Measurements from ENCODE around the gene PRM3.

The PRM3 gene

GRCh38 chr16:11242658-11243057, 30.8 kb downstream of the PRM3 start:
- DNase-seq: no peak

DNA sequence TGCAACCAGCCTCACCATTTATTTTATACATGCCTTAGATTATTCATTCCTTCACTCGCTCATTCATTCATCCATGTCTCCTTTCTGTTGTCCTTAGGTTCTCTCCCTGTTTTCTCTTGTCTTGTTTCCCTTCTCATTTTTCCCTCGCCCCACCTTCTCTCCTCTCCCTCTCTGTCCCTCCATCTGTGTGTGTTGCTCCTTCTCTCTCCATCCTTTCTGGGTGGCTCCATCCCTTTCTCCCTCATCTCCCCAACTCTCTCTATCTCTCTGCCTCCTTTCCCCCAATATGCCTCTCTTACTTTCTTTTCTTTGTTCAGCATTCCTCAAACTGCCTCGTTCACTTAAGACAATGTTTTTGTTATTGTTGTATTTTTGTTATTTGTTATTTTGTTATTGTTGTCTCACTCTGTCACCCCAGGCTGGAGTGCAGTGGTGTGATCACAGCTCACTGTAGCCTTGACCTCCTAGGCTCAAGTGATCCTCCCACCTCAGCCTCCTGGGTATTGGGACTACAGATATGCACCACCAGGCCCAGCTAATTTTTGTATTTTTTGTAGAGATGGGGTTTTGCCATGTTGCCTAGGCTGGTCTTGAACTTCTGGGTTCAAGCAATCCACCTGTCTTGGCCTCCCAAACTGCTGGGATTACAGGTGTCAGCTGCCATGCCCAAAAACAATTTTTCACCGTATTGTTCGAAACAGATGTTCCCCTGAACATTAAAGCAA, 31.8 kb downstream of the PRM3 start:
- DNase-seq: no peak

DNA sequence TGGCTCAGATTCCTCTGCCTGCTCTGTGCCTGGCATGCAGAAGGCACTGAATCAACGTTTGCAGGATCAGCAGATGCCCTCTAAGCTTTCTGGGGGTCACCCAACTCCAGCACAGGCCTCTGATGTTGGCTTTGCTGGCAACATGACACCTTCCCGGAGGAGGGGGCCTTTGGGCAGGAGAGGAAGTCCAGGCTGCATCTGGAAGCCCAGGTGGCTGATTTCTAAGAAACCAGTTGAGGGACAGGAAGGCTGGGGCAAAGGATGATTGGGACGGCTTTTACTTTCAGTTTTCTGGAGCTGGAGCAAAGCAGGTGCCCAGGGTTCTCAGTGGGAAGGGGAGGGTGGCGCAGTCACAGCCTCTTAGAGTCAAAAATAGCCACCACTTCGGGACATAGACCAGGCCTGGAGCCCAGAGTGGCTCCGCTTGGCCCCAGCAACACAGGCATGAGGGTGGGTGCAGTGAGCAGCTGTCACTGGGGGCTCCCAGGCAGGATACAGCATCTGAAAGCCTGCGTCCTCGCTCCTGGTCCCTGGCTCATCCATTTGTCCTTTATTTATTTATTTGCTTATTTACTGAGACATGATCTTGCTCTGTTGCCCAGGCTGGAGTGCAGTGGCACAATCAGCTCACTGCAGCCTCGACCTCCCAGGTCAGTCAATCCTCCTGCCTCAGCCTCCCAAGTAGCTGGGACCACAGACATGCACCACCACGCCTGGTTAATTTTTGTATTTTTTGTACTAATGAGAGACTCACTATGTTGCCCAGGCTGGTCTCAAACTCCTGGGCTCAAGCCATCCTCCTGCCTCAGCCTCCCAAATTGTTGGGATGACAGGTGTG, 32.6 kb downstream of the PRM3 start:
- DNase-seq: no peak

- DNase-seq: no peak
These were observed 33.5 kb downstream of the PRM3 start for GRCh38 chr16:11239644-11240632.

GRCh38 chr16:11238272-11239202, 34.9 kb downstream of the PRM3 start:
- no peak for DNase-seq

- no peak for DNase-seq
These were observed 36.8 kb downstream of the PRM3 start for GRCh38 chr16:11236461-11237254.

GRCh38 chr16:11235703-11235991, 37.8 kb downstream of the PRM3 start:
- DNase-seq: no peak

DNA sequence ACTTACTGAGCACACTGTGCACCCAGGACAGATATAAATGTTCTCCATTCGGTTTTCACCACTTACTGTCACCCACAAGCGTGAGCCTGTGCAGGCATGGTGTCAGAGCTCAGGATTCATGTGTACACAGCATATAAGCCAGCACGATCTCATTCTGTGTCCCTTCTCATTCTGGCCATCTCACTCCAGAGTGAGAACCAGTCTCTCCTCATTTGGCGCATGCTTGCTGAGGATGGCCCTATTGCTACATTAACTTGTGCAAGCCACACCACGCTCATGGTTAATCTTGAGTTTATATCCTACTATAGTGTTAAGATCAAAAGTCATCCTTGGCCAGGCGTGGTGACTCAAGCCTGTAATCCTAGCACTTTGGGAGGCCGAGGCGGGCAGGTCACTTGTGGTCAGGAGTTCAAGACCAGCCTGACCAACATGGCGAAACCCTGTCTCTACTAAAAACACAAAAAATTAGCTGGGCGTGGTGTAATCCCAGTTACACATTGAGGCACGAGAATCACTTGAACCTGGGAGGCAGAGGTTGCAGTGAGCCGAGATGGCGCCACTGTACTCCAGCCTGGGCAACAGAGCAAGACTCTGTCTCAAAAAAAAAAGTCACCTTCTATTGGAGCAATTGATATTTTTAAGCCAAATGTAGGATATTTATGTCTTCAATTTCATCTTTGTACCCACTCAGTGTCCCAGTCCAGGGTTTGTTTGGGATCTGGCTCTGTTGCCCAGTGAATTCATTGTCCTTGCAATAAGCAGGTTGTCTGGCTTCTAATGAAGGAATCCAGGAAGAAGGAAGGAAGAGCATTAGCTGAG, 38.3 kb downstream of the PRM3 start:
- no peak for DNase-seq

DNA sequence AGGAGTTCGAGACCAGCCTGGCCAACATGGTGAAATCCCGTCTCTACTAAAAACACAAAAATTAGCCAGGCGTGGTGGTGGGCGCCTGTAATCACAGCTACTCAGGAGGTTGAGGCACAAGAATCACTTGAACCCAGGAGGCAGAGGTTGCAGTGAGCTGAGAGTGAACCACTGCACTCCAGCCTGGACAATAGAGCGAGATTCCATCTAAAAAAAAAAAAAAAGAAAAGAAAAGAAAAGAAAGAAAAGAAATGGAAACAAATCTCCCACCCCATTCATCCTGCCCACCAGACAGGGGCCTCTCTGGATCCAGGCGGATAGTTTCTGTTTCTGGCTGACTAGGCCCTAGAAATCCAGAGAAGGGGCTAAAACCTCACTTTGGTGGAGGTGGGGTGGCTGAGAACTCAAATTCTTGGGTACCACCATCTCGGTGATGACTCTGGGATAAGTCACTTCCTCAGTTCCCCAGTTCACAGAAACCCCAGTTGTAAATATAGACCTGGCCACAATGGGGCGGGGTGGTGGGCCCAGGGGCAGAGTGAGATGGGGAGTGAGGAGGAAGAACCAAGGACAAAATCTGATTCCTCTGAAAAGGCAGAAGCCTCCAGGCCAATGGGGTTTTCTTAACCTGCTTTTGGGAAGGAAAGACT, 39.6 kb downstream of the PRM3 start:
- DNase-seq: no peak

DNA sequence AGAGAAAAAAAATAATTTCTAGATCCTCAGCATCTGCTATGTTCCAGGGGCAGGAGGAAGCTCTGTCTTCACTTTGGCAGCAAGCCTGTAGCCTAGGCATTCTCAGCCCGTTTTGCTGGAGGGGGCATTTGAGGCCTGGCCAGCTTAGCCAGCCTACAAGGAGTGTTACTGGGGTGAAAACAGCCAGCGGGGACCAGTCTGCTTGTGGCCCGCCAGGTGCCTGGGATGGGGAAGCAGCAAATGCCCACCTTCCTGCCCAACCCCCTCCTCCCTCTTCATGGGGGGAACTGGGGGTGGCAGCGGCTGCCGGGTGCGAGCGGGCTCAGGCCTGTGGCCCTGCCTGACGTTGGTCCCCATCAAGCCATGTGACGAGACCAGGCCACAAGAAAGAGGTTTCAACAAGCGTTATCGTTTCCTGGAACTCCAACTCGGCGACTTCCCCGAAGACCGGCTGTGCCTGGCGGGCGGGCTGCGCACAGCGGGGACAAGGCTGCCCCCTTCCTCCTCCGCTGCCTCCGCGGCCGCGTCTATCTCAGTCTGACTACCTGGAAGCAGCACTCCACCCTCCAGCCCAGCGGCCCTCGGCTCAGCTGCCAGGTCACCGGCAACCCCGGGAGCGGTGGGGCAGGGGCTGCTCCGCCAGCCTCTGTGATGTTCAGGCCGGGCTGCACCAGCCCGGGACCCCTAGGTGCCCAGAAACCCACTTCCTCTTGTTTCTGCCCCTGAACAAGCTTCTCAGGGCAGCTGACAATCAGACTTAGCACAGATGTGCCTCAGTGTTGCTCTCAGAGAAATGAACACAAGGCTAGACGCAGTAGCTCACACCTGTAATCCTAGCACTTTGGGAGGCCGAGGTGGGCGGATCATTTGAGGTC, 40.3 kb downstream of the PRM3 start:
- DNase-seq: no peak

DNA sequence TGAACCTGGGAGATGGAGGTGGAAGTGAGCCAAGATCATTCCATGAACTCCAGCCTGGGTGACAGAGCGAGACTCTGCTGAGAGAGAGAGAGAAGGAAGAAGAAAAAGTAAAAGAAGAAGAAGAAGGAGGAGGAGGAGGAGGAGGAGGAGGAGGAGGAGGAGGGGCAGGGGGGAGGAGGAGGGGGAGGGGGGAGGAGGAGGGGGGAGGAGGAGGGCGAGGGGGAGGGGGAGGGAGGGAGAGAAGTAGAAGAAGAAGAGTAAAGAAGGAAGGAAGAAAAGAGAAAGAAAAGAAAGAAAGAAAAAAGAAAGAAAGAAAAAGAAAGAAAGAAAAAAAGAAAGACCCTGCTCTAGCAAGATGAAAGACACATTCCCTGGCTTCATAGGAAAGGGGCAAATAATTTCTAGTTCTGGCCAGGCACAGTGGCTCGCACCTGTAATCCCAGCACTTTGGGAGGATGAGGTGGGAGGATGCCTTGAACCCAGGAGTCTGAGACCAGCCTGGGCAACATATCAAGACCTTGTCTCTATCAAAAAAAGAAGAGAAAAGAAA, 41.1 kb downstream of the PRM3 start:
- no peak for DNase-seq

- DNase-seq: no peak
These were observed 42.0 kb downstream of the PRM3 start for GRCh38 chr16:11231367-11231970.

DNA sequence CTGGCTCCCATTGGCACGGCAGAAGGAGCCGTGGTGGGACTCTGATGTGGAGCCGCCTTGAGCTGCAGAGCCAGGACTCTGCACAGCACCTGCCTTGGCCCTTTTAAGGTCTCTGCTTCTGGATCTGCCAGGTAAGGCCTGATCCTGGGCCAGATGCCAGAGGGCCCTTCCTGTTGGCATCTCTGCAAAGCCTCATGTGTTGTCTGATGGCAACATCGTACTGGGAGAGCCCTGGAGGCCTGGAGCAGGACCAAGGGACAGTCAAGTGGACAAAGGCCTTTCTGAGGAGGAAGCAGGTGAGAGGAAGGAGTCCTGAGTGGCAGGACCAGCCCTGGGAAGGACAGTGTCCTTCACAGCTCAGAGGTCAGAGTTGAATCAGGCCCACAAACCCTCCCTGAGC, 43.5 kb downstream of the PRM3 start:
- DNase-seq: no peak

DNA sequence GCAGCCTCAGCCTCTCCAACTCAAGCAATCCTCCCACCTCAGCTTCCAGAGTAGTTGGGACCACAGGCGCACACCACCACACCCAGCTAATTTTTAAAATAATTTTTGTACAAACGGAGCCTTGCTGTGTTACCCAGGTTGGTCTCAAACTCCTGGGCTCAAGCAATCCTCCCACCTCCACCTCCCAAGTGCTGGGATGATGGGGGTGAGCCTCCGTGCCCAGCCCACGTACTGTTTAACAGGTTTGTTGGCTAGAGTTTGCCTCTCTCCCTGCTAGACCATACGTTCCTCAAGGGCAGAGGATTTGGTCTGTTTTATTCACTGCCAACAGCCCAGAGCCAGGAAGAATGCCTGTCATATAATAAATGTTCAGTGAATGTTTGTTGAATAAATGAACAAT, 44.0 kb downstream of the PRM3 start:
- no peak for DNase-seq

DNA sequence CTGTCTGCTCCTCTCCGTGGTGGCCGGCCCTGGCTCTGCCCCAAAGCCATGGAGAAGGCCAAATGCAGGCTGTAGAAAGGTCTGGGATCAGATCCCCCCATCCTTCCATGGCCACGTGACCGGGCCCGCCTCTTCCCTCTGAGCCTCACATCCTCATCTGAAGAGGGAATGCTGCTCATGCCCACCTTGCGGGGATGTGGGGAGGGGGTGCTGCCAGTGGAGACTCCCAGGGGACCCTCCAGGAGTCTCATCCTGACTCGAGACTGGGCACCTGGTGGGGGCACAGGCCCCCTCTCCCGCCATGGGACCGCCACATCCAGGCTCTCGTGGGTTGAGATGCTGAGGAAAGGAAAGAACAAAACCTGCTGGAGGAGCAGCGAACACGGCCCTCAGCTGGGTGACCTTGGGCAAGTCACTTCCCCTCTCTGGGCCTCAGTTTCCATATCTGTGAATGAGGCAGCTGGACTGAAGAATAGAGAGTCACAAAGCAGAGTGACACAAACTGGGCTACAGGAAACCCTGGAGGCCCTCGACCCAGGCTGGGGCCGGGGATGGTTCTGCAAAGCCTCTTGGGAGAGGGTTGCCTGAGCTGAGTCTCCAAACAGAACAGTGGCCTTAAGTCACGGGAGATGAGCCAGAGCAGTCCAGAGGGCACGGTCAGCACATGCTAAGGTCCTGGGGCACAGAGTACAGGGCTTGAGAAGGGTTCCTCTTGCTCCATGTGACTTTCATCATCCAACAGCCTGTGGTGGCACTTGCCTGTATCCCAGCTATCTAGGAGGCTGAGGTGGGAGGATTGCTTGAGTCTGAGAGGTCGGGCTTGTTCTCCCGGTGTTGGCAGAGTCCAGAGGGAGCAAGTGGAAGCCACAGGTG, 47.5 kb downstream of the PRM3 start:
- DNase-seq: no peak

GRCh38 chr16:11224894-11225676, 48.3 kb downstream of the PRM3 start:
- DNase-seq: no peak

Data from COR-L47 (cell line).